H9 (cell line): ENCODE results near the gene STEAP2. TPM values are rescaled to one million over a fixed set of nuclear protein-coding genes. Genes with fewer than 3 reads are reported as not detected.

Experiments
- DNase-seq: peaks from one replicate; pipeline ENCODE4 v3.0.0-alpha.2; 2017
- H2AFZ ChIP-seq: one replicate; pipeline ENCODE4 v1.6.1; 2013; ENCODE audit warnings: mild to moderate bottlenecking, low read length, control low read depth, moderate library complexity
- H2AK5ac ChIP-seq: 2 replicates; pipeline ENCODE4 v1.6.1; 2013; ENCODE audit warnings: low read length, control low read depth, mixed read lengths; ENCODE audit not compliant: insufficient read length
- H2BK120ac ChIP-seq: one replicate; pipeline ENCODE4 v1.6.1; 2013; ENCODE audit warnings: low read depth, mild to moderate bottlenecking, low read length, control low read depth, inconsistent platforms; ENCODE audit not compliant: poor library complexity, severe bottlenecking
- H2BK12ac ChIP-seq: 2 replicates; pipeline ENCODE4 v1.6.1; 2013; ENCODE audit warnings: low read length, control low read depth, mixed read lengths, low read depth; ENCODE audit not compliant: insufficient read length
- H2BK15ac ChIP-seq: 2 replicates; pipeline ENCODE4 v1.6.1; 2013; ENCODE audit warnings: low read depth, low read length, control low read depth
- H2BK20ac ChIP-seq: one replicate; pipeline ENCODE4 v1.6.1; 2013; ENCODE audit warnings: low read depth, mild to moderate bottlenecking, low read length, control low read depth, inconsistent platforms; ENCODE audit not compliant: poor library complexity, severe bottlenecking
- H2BK5ac ChIP-seq: 2 replicates; pipeline ENCODE4 v1.6.1; 2013; ENCODE audit warnings: low read length, control low read depth, mixed read lengths; ENCODE audit not compliant: insufficient read length
- H3K14ac ChIP-seq: 2 replicates; pipeline ENCODE4 v1.6.1; 2013; ENCODE audit warnings: low read length, control low read depth; ENCODE audit not compliant: insufficient read depth
- H3K18ac ChIP-seq: 2 replicates; pipeline ENCODE4 v1.6.1; 2013; ENCODE audit warnings: low read depth, mild to moderate bottlenecking, mixed read lengths, low read length, control low read depth; ENCODE audit not compliant: insufficient read length
- H3K23ac ChIP-seq: 2 replicates; pipeline ENCODE4 v1.6.1; 2013; ENCODE audit warnings: low read length, control low read depth, mixed read lengths, low read depth; ENCODE audit not compliant: insufficient read length
- H3K23me2 ChIP-seq: 2 replicates; pipeline ENCODE4 v1.6.1; 2013; ENCODE audit warnings: low read depth, mild to moderate bottlenecking, mixed read lengths, low read length, control low read depth; ENCODE audit not compliant: insufficient read length, poor library complexity, severe bottlenecking
- H3K27ac ChIP-seq: 2 replicates; pipeline ENCODE4 v1.5.1; 2013; ENCODE audit warnings: low read length, control low read depth, mixed read lengths, low read depth; ENCODE audit not compliant: insufficient read length
- H3K27me3 ChIP-seq: 2 replicates; pipeline ENCODE4 v1.6.1; 2013; ENCODE audit warnings: low read length, control low read depth, inconsistent platforms; ENCODE audit not compliant: insufficient read depth
- H3K4ac ChIP-seq: 2 replicates; pipeline ENCODE4 v1.6.1; 2013; ENCODE audit warnings: low read depth, mild to moderate bottlenecking, control low read depth, inconsistent platforms, low read length, moderate library complexity
- H3K4me1 ChIP-seq: 2 replicates; pipeline ENCODE4 v1.6.1; 2013; ENCODE audit warnings: low read length, control low read depth, inconsistent platforms; ENCODE audit not compliant: insufficient read depth
- H3K4me2 ChIP-seq: 2 replicates; pipeline ENCODE4 v1.6.1; 2013; ENCODE audit warnings: low read length, control low read depth, mixed read lengths; ENCODE audit not compliant: insufficient read length, insufficient read depth
- H3K56ac ChIP-seq: 2 replicates; pipeline ENCODE4 v1.6.1; 2013; ENCODE audit warnings: low read depth, mild to moderate bottlenecking, mixed read lengths, low read length, control low read depth; ENCODE audit not compliant: insufficient read length
- H3K79me1 ChIP-seq: 2 replicates; pipeline ENCODE4 v1.6.1; 2013; ENCODE audit warnings: low read depth, mild to moderate bottlenecking, moderate library complexity, low read length, control low read depth, inconsistent platforms; ENCODE audit not compliant: insufficient read depth, poor library complexity, severe bottlenecking
- H3K79me2 ChIP-seq: 2 replicates; pipeline ENCODE4 v1.6.1; 2013; ENCODE audit warnings: low read length, control low read depth, inconsistent platforms; ENCODE audit not compliant: insufficient read depth
- H3K9ac ChIP-seq: 2 replicates; pipeline ENCODE4 v1.6.1; 2013; ENCODE audit warnings: low read length, control low read depth, mixed read lengths; ENCODE audit not compliant: insufficient read length; ENCODE audit errors: extremely low read depth
- H3K9me3 ChIP-seq: one replicate; pipeline ENCODE4 v1.6.1; 2013; ENCODE audit warnings: low read depth, low read length, inconsistent platforms; ENCODE audit not compliant: control insufficient read depth
- H3T11ph ChIP-seq: one replicate; pipeline ENCODE4 v1.6.1; 2013; ENCODE audit warnings: mild to moderate bottlenecking, low read length, control low read depth, inconsistent platforms
- H4K20me1 ChIP-seq: one replicate; pipeline ENCODE4 v1.6.1; 2013; ENCODE audit not compliant: control insufficient read depth, insufficient read length, insufficient read depth
- H4K5ac ChIP-seq: 2 replicates; pipeline ENCODE4 v1.6.1; 2013; ENCODE audit warnings: low read depth, mild to moderate bottlenecking, mixed read lengths, low read length, control low read depth; ENCODE audit not compliant: insufficient read length
- H4K8ac ChIP-seq: replicated peaks from 2 replicates; pipeline ENCODE4 v1.6.1; 2013; ENCODE audit warnings: low read length, control low read depth, mixed read lengths, low read depth; ENCODE audit not compliant: insufficient read length
- H4K91ac ChIP-seq: 2 replicates; pipeline ENCODE4 v1.6.1; 2013; ENCODE audit warnings: low read depth, mild to moderate bottlenecking, moderate library complexity, mixed read lengths, low read length, control low read depth; ENCODE audit not compliant: insufficient read length
- H3K27ac Mint-ChIP-seq, 3 experiments: 2 replicates in 2 of 3; 3 replicates in 1 of 3; pipeline ENCODE4 v1.8.0; 2020 to 2021; ENCODE audit warnings: mixed read lengths in 3 of 3, mild to moderate bottlenecking in 1 of 3, moderate library complexity in 1 of 3
- H3K27me3 Mint-ChIP-seq: 2 replicates; pipeline ENCODE4 v1.8.0; 2021; ENCODE audit warnings: low read depth, mild to moderate bottlenecking, moderate library complexity, mixed read lengths
- H3K36me3 Mint-ChIP-seq, 3 experiments: 2 replicates in 2 of 3; 3 replicates in 1 of 3; pipeline ENCODE4 v1.8.0; 2020 to 2021; ENCODE audit warnings: low read depth in 3 of 3, mixed read lengths in 3 of 3; ENCODE audit not compliant: insufficient read depth in 1 of 3
- H3K4me1 Mint-ChIP-seq, 2 experiments: 2 replicates each; pipeline ENCODE4 v1.8.0; 2020; ENCODE audit warnings: mixed read lengths in 2 of 2
- H3K4me3 Mint-ChIP-seq, 2 experiments: 2 replicates in 1 of 2; 3 replicates in 1 of 2; pipeline ENCODE4 v1.8.0; 2020 to 2021; ENCODE audit warnings: mild to moderate bottlenecking in 2 of 2, mixed read lengths in 2 of 2, moderate library complexity in 1 of 2
- H3K9me3 Mint-ChIP-seq, 2 experiments: 2 replicates in 1 of 2; 3 replicates in 1 of 2; pipeline ENCODE4 v1.8.0; 2020; ENCODE audit warnings: mild to moderate bottlenecking in 2 of 2, mixed read lengths in 2 of 2, moderate library complexity in 1 of 2
- CTCF ChIP-seq: fragments of 200-600 bp; sonication (generic); conservative IDR thresholded peaks from 3 replicates; pipeline ENCODE4 v1.8.0; 2021; ENCODE audit warnings: antibody characterized with exemption, mild to moderate bottlenecking
- WGBS: extraction: QIAGEN DNeasy Blood & Tissue Kit; methylation state at CpG from one replicate; pipeline ENCODE4 v1.1.7; 2013; ENCODE audit warnings: missing lambda C conversion rate, low lambda C conversion rate, mixed read lengths; ENCODE audit not compliant: insufficient read length; ENCODE audit errors: extremely low coverage; 5-methylcytosine and 5-hydroxymethylcytosine counted together
- total RNA-seq: library from RNA; stranded (reverse); gene quantifications from 2 replicates; pipeline ENCODE4 v1.2.1, GENCODE V29; 2021

Gene STEAP2
- total RNA-seq, 1 experiment from 2014 or later, result 6.7 TPM

- no peak overlapping the region for H3K9ac ChIP-seq
- no peak overlapping the region for H3K4me3 Mint-ChIP-seq
- no peak for TF ChIP-seq CTCF
- no peak overlapping the region for H4K8ac ChIP-seq
- H3K27me3 ChIP-seq, result no peaks in the 10 kb centered on the region
- no peak overlapping the region for H4K5ac ChIP-seq
- H3K56ac ChIP-seq, result no peak overlapping the region
- H2AK5ac ChIP-seq, result no peak overlapping the region
- no peaks in the 10 kb centered on the region for H3K79me2 ChIP-seq
- no peak overlapping the region for H2BK20ac ChIP-seq
- H3K4me1 ChIP-seq, result no peaks in the 10 kb centered on the region; the same call in 1 of the 2 replicates
- no peak overlapping the region for H3K4me2 ChIP-seq
- no peak overlapping the region for H4K91ac ChIP-seq
- no peak overlapping the region for H2BK120ac ChIP-seq
- H3K18ac ChIP-seq, result no peak overlapping the region
- no peak for DNase-seq
- H3K4ac ChIP-seq, result no peak overlapping the region
- H3K27me3 Mint-ChIP-seq, result peaks cover 3% of the 10 kb centered on the region; the same call in 1 of the 2 replicates
- H2BK15ac ChIP-seq, result no peak overlapping the region
- no peak overlapping the region for H3K27ac Mint-ChIP-seq
- no peaks in the 10 kb centered on the region; a peak in 1 of 7 replicates for H3K36me3 Mint-ChIP-seq
- H4K20me1 ChIP-seq, result no peaks in the 10 kb centered on the region
- H3K79me1 ChIP-seq, result no peaks in the 10 kb centered on the region
- no CpG with 5 or more reads among the region's 1 CpG for WGBS
- no peaks in the 10 kb centered on the region for H3K9me3 ChIP-seq
- H3K23ac ChIP-seq, result no peak overlapping the region
- H2BK12ac ChIP-seq, result no peak overlapping the region
- H3K9me3 Mint-ChIP-seq, result no peaks in the 10 kb centered on the region
- no peak overlapping the region for H3K14ac ChIP-seq
- H2AFZ ChIP-seq, result no peak overlapping the region
- H3K23me2 ChIP-seq, result no peaks in the 10 kb centered on the region
- peaks cover 5 to 14% of the 10 kb centered on the region in 2 experiments; a peak in 3 of 4 replicates for H3K4me1 Mint-ChIP-seq
- H2BK5ac ChIP-seq, result no peak overlapping the region
- H3K27ac ChIP-seq, result no peak overlapping the region
- H3T11ph ChIP-seq, result no peak overlapping the region
Observed at GRCh38 chr7:90238583-90238982, 27.0 kb downstream of the STEAP2 start.
